IPS-15b (cell line): ENCODE data around the gene KIRREL3.

ENCODE experiments used
- H3K27me3 ChIP-seq: one replicate; pipeline ENCODE4 v1.6.1; 2013; ENCODE audit warnings: low read length; ENCODE audit not compliant: control insufficient read depth, insufficient read depth
- H3K36me3 ChIP-seq: one replicate; pipeline ENCODE4 v1.6.1; 2013; ENCODE audit warnings: low read length; ENCODE audit not compliant: control insufficient read depth, insufficient read depth
- H3K4me1 ChIP-seq: one replicate; pipeline ENCODE4 v1.6.1; 2013; ENCODE audit warnings: mild to moderate bottlenecking, low read length; ENCODE audit not compliant: control insufficient read depth, insufficient read depth
- H3K4me3 ChIP-seq: one replicate; pipeline ENCODE4 v1.5.1; 2013; ENCODE audit warnings: low read depth, low read length
- H3K9ac ChIP-seq: one replicate; pipeline ENCODE4 v1.6.1; 2013; ENCODE audit warnings: low read depth, mild to moderate bottlenecking, low read length
- H3K9me3 ChIP-seq: one replicate; pipeline ENCODE4 v1.6.1; 2013; ENCODE audit warnings: mild to moderate bottlenecking, low read length; ENCODE audit not compliant: control insufficient read depth, insufficient read depth

KIRREL3 gene

DNA sequence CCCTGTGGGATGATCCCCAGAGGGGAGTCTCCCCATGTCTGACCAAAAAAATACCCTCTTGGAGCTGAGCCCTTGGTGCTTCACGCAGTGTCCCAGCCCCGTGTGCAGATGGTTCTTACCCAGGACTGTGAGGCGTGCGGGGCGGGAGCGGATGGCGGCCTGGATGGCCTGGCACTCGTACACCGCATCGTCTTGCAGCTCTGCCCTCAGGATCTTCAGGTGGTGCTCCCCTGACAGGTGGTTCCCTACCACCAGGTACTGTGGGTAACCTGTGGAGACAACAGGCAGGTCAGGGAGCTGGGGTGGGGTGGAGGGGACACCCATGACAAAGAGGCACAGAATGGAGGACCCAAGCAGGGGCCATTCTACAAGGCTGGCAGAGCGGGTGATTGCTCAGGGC is 479.4 kb downstream of the KIRREL3 start:
- Histone ChIP-seq H3K4me3 (no peak overlapping the region), H3K9me3 (no peaks in the 10 kb centered on the region), H3K27me3 (no peaks in the 10 kb centered on the region), H3K4me1 (no peaks in the 10 kb centered on the region), H3K36me3 (no peaks in the 10 kb centered on the region), H3K9ac (no peak overlapping the region)

DNA sequence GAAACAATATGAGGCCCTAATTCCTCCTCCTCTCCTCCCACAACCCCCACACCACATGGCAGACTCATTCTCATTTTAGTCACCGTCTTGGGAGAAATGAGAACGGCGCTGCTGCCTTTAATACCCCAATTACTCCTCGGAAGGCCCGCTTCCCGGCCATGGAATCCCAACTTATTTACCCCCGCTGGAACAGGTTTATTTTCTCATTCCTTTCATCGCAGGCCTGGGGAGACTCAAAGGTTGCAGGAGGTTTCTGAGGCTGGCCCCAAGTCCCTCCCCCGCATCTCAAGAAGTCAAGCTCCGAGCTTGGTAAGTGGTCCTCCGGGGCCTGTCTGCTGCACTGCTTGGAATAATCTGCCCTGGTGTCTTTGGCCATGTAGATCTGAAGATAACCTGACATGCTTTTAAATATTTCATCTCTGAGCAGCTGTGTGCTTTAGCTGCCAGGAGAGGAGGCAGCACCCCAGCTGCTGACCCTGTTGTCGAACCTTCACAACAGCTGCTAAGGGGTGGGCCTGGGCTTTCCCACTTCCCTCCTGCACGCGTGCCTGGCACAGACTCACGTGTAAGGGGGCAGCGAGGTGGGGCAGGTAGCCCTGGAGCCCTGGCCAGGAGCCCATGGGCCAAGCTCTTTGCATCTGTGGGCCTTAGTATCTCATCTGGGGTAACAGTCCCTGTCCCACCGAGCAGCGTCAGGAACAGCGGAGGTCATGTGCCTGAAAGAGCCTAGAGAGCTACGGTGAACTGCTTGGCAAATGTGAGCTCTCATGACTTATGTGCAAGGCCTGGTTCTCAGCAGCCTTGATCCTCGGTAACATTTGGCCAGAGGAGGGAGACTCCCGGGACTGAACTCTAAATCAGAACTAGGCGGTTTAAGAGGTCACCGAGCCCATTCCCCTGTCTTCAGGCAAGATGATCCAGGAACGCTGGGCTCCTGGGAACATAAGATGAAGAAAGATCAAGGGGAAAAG is 480.5 kb downstream of the KIRREL3 start:
- Histone ChIP-seq H3K4me1 (no peaks in the 10 kb centered on the region), H3K27me3 (no peaks in the 10 kb centered on the region), H3K36me3 (no peaks in the 10 kb centered on the region), H3K9me3 (no peaks in the 10 kb centered on the region), H3K9ac (no peak overlapping the region), H3K4me3 (no peak overlapping the region)

DNA sequence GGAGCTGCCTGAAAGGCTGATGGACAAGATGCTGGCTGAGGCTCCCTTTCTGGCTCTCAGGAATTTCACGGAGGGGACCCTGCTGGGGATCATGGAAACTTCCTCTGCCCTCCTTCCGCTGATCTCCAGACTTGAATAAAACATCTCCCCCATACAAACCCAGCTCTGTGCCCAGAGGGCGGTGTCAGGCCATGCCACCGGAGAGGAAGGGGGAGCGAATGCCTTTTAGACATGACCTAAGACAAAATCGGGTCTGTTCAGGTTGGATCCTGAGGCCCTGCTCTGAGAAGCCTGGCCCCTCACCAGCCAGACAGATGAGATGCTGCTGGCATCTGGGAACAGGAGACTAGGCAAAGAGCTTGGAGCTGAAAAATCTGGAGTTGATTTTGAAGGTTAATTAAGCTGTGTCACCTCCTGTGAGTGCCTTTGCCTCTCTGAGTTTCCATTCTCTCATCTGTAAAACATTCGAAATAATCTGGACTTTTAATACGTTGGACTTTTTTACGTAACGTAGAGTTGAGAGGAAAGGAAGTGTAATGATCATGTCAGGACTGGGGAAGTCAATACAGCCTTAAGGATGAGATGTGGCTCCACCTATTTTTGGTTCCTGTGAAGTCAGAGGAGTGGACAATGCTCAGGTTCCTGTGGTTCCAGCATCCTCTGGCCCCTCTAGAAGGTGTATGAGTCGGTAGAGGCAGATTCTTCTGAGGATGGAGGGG is 481.4 kb downstream of the KIRREL3 start:
- no peak overlapping the region for H3K9ac ChIP-seq
- H3K4me3 ChIP-seq = no peak overlapping the region
- no peaks in the 10 kb centered on the region for H3K36me3 ChIP-seq
- no peaks in the 10 kb centered on the region for H3K9me3 ChIP-seq
- H3K27me3 ChIP-seq = no peaks in the 10 kb centered on the region
- no peaks in the 10 kb centered on the region for H3K4me1 ChIP-seq

DNA sequence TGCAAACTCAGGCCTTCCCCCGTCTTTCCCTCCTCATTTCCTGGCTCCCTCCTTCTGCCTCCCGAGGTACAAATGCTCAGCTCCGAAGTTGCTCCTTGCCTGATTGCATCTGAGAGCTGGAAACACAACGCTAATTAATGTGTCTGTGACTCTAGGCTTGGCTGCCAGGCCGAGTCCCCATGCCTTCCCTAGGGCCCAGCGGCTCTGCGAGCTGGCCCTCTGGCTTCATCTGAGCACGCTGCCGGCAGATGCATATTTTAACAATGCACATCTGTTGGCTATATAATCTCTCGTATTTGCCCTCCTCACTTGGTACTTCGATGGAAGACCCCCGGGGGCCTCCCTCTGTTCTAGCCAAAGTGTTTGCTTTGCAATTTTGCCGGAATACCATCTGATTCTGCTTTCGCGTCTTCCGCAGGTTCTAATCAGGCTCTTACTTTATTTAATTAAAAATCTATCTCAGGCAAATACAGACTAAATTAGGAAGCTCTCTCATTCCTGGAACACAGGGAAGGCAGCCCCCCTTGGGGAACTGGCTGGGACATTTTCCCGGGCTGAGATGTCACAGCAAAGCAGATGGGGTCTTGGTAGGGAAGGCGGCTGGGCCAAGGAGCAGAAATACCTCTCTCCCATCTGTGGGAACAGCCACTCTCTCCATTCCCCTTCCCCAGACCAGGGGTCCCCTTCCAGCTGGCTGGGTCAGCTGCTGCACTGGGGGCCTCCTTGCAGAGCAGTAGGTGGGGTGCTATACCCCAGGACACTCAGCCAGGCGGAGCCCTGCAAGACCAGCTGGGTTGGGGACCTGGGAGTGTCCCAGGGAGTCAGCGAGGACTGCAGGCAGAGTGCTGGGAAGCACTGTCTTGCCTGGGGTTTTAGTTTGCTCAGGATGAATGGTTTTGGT is 482.2 kb downstream of the KIRREL3 start:
- H3K27me3 ChIP-seq = no peaks in the 10 kb centered on the region
- H3K4me1 ChIP-seq = no peaks in the 10 kb centered on the region
- no peaks in the 10 kb centered on the region for H3K9me3 ChIP-seq
- no peak overlapping the region for H3K4me3 ChIP-seq
- H3K9ac ChIP-seq = no peak overlapping the region
- no peaks in the 10 kb centered on the region for H3K36me3 ChIP-seq

DNA sequence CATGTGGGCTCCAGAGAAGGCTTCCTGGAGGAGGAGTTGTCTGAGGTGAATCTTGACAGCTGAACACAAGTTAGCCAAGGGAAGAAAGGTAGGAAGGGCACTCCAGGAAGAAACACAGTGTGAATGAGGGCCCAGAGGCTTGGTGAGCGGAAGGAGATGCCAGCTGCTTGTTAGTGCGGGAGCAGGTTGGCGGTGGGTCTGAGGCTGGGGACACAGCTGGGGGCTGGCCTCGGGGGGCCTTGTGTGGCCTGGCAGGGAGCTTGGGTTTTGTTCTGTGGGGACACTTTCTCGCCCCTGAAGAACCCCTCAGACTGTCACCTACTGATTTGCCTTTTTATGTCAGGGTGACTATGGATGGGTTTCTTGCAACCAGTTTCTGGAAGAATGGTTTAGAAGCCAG is 485.1 kb downstream of the KIRREL3 start:
- Histone ChIP-seq H3K9ac (no peak overlapping the region), H3K4me3 (no peak overlapping the region), H3K9me3 (no peaks in the 10 kb centered on the region), H3K27me3 (no peaks in the 10 kb centered on the region), H3K36me3 (peaks cover 2% of the 10 kb centered on the region), H3K4me1 (no peaks in the 10 kb centered on the region)

DNA sequence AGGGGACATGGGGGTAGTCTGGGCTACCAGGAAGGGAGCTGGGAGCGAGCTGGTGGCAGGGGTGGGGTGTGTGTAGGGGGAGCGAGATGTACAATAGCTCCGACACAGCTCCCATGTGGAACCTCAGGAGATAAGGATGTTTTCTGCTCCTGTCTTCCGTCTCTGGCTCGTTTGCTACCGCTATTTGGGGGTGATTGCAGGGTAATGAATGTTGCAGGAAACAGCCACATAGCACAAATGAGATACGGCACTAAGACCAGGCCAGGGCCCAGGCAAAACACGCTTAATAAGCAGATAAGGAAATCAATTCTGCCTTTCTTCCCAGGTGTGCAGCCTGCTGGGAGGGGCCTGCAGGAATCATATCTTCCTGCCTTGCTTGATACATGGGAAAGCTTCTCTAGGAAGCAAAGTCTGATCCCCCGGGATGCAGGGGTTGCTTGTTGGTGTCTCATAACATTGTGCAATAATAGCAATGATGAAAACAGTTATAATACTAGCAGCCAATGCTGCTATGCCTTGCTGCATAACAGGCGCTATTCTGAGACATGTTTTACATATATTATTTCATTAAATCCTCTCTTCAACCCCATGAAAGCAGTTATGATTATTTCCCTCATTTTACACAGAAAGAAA is 486.4 kb downstream of the KIRREL3 start:
- no peaks in the 10 kb centered on the region for H3K4me1 ChIP-seq
- H3K27me3 ChIP-seq = no peaks in the 10 kb centered on the region
- no peaks in the 10 kb centered on the region for H3K9me3 ChIP-seq
- H3K36me3 ChIP-seq = peaks cover 2% of the 10 kb centered on the region
- no peak overlapping the region for H3K9ac ChIP-seq
- no peak overlapping the region for H3K4me3 ChIP-seq

DNA sequence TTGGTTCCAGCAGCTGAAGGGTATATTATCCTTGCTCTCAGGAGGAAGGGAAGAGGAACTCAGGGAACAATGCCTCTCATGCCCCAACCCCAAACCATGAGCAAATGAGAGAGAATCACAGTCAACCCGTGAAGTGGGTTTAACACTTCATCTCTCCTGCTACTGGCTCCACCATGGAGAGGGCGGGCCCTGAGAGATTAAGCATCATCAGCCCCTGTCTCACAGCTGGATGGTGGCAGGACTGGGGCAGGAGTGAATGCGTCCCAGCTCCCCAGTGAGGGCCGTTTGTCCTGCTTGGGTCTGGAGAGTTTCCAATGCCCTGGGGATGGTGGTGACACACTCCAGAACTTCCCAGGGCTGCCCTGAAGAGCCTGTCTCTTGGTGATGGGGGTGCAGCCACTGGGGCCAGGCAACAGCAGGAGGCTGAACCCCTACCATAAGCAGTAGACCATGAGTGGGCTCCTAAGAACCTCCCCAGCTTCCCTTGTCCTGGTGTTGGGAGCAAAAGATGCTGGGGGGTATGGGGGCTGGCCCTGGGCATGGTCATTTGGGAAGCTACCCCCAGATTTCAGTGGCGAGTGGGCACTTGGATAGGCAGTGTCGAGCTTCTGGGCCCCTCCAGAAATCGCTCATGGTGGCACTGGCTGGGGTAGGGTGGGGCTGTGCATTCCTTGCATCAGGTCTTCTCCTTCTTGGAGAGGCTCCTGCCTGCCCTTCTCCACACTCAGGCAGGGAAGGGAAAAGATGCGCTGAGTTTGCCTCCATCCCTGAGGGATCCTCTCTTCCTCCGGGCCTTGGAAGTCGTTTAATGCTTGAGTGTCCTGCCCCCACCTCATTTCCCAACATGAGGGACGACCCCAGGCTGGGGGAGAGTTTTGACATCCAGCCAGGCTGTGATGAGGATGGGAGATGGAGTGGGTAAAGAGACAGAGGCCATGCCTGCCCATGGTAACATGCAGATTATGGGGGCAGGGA is 487.5 kb downstream of the KIRREL3 start:
- H3K36me3 ChIP-seq = peaks cover 2% of the 10 kb centered on the region
- H3K27me3 ChIP-seq = no peaks in the 10 kb centered on the region
- no peaks in the 10 kb centered on the region for H3K9me3 ChIP-seq
- no peak overlapping the region for H3K4me3 ChIP-seq
- H3K4me1 ChIP-seq = no peaks in the 10 kb centered on the region
- no peak overlapping the region for H3K9ac ChIP-seq

DNA sequence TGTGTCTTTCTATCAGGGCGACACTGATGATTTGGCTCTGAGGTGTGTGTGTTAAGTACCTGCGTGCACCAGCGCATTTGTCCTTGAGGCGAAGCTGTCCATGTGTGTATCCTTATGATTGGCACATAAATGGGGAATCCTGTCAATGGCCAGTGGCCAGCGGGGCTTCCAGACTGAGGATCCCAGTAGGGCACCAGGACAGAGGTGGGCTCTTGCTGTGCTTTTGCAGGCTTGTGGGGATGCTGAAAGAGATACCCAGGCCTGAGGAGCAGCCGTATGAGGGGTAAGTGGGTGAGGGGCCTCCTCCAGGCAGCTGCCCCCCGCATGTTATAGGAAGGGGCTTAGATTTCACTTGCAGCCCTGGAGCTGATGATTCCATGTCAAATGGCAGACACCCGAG is 488.3 kb downstream of the KIRREL3 start:
- Histone ChIP-seq H3K9ac (no peak overlapping the region), H3K36me3 (peaks cover 2% of the 10 kb centered on the region), H3K9me3 (no peaks in the 10 kb centered on the region), H3K4me3 (no peak overlapping the region), H3K4me1 (no peaks in the 10 kb centered on the region), H3K27me3 (no peaks in the 10 kb centered on the region)

DNA sequence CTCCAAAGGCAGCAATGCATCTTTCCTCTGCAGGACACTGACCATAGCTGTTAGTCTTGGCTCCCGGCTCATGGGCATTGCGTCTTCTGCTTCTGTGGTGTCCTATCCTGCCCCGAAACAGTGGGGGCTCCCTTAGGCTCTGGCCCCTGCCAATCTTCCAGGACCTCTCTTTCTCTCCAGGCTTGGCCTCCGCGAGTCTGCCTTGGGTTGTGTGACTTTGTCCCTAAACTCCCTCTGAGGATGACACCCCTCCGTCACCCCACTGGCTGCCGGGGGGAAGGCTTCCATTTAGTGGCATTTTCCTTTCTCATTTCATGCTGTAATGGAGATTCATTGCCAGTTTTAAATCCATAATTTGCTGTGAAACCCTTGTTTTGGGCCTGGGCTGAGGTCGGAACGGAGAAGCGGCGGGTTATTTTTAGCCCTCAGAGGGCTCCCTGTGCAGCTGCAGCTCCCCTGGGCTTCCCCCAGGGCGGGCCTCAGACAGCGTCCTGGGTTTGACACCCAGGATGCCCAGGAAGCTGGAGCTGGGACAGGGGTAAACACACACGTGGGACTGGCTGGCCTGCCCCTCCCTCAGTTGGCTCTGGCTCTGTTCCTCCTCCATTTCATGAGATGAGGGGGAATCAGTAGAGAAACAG is 489.0 kb downstream of the KIRREL3 start:
- Histone ChIP-seq H3K9ac (no peak overlapping the region), H3K36me3 (peaks cover 2% of the 10 kb centered on the region), H3K9me3 (no peaks in the 10 kb centered on the region), H3K4me1 (no peaks in the 10 kb centered on the region), H3K27me3 (no peaks in the 10 kb centered on the region), H3K4me3 (no peak overlapping the region)
